Measurements from ENCODE around the gene CBX5. TPM values are rescaled to one million over a fixed set of nuclear protein-coding genes. Genes with fewer than 3 reads are reported as not detected.

CBX5 gene
- polyA plus RNA-seq, 1 donor = 41.4 TPM

GRCh38 chr12:54306925-54307741 is 27.2 kb upstream of the CBX5 start:
- H3K27ac ChIP-seq (ENCODE audit: low read length) = no peak overlapping the region

DNA sequence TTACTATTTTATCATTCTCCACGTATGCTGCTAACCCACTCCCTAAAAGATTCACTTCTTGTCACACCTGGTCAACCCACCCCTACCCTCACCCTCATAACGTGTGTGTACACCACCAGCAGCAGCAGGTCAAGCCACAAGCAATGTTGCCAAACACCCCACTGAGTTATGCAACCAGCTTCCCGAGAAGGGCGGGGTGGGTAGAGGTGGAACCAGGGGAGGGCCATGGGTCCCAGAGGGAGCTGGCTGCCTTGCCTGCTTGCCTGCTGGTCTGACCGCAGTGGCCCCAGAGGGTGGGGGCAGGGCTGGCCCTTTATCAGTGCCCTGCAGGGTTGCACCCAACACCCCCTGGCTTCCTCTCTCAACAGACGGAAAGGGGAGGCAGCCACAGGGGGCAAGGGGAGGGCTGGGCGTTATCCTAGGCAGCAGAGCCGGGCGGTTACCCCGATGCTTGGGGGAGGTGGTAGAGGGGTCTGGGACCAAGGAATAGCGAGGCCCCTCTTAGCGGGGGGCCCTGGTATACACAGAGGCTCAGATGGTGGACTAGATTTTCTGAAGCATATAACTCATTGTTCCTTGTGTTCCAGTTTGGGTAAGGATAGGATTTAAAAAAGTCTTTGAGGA is 24.4 kb upstream of the CBX5 start:
- H3K27me3 ChIP-seq (ENCODE audit: control insufficient read depth, insufficient read depth, low read length) = peaks cover 17% of the 10 kb centered on the region
- no peaks in the 10 kb centered on the region for H3K36me3 ChIP-seq (ENCODE audit: control insufficient read depth, insufficient read depth, low read length)
- H3K27ac ChIP-seq (ENCODE audit: low read length) = no peak overlapping the region
- no peak overlapping the region for H3K4me3 ChIP-seq (ENCODE audit: low read length)
- no peaks in the 10 kb centered on the region for H3K9me3 ChIP-seq (ENCODE audit: control insufficient read depth, low read depth, low read length)
- peak; percentile 78 to 85 for DNase-seq
- WGBS (ENCODE audit: insufficient coverage, low lambda C conversion rate) = no CpG with 5 or more reads among the region's 12 CpGs
- peaks cover 23% of the 10 kb centered on the region for H3K4me1 ChIP-seq (ENCODE audit: control insufficient read depth, insufficient read depth, low read length)

More at GRCh38 chr12:54306925-54307741, 27.2 kb upstream of the CBX5 start:
- no peak overlapping the region for H3K4me3 ChIP-seq (ENCODE audit: low read length)
- DNase-seq = peak; percentile 94 to 96
- no peaks in the 10 kb centered on the region for H3K27me3 ChIP-seq (ENCODE audit: control insufficient read depth, insufficient read depth, low read length)
- H3K4me1 ChIP-seq (ENCODE audit: control insufficient read depth, insufficient read depth, low read length) = peaks cover 9% of the 10 kb centered on the region
- no CpG with 5 or more reads among the region's 8 CpGs for WGBS (ENCODE audit: insufficient coverage, low lambda C conversion rate)
- no peaks in the 10 kb centered on the region for H3K36me3 ChIP-seq (ENCODE audit: control insufficient read depth, insufficient read depth, low read length)
- H3K9me3 ChIP-seq (ENCODE audit: control insufficient read depth, low read depth, low read length) = no peaks in the 10 kb centered on the region

DNA sequence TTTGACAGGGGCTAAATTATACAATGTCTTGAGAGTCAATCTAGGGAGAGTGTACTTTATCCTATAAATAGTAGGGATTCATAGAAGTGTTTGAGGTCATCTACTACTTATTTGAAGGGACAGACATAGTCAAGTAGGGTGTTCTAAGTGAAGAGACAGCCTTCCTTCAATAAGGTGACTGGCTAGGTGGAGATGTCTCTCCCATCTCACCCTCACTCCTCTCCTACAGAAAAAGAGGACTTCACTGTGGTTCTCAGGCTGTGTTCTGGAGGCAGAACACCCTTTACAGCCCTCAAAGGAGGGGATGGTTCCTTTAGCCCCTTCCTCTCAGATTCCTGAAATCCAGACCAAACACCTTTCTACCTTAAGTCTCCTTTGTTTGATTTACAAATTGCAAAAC is 23.7 kb upstream of the CBX5 start:
- H3K27ac ChIP-seq (ENCODE audit: low read length) = no peak overlapping the region
- H3K9me3 ChIP-seq (ENCODE audit: control insufficient read depth, low read depth, low read length) = no peaks in the 10 kb centered on the region
- H3K4me1 ChIP-seq (ENCODE audit: control insufficient read depth, insufficient read depth, low read length) = peaks cover 23% of the 10 kb centered on the region
- no peak for DNase-seq
- H3K4me3 ChIP-seq (ENCODE audit: low read length) = no peak overlapping the region
- peaks cover 20% of the 10 kb centered on the region for H3K27me3 ChIP-seq (ENCODE audit: control insufficient read depth, insufficient read depth, low read length)
- no peaks in the 10 kb centered on the region for H3K36me3 ChIP-seq (ENCODE audit: control insufficient read depth, insufficient read depth, low read length)

GRCh38 chr12:54301428-54302048 is 21.6 kb upstream of the CBX5 start:
- peaks cover 25% of the 10 kb centered on the region for H3K4me1 ChIP-seq (ENCODE audit: control insufficient read depth, insufficient read depth, low read length)
- no peaks in the 10 kb centered on the region for H3K9me3 ChIP-seq (ENCODE audit: control insufficient read depth, low read depth, low read length)
- no peak overlapping the region for H3K27ac ChIP-seq (ENCODE audit: low read length)
- peak in 1 of 2 donors; percentile 9 for DNase-seq
- H3K4me3 ChIP-seq (ENCODE audit: low read length) = no peak overlapping the region
- no CpG with 5 or more reads among the region's 1 CpG for whole genome bisulfite sequencing (ENCODE audit: insufficient coverage, low lambda C conversion rate)
- H3K27me3 ChIP-seq (ENCODE audit: control insufficient read depth, insufficient read depth, low read length) = peaks cover 20% of the 10 kb centered on the region
- H3K36me3 ChIP-seq (ENCODE audit: control insufficient read depth, insufficient read depth, low read length) = no peaks in the 10 kb centered on the region

DNA sequence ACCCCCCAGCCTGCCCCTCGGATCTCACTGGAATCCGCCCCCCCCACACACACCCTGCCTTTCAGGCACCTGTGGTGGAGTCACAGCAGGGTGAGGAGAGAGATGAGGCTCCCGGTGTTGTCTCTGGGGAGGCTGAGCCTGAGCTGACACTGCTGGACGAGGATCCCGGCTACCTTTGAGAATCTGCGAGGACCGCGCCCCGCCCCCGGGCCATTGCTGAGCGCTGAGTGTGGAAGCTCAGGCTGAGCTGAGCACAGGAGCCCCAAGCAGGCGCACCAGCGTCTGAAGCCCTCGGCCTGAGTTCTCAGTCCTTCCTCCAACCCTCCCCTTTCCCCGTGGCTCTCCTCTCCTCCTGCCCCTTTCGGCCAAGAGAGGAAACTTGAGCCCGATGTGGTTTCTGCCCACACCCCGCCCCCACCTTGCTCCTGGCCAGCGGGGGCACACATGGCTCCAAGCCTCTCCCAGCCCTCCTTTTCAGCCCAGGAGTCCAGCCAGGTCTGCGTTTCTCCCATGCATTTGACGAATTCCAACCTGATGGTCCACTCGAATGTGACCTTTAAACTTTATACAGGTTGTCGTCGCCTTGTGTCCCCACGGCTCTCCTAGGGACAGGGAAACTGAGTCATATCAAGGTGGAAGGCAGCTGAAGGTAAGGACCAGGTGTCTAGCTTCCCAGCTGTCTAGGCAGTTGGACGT is 21.0 kb upstream of the CBX5 start, which contains the start of gene NFE2:
TSS of gene NFE2 (minus strand) at position 284 of the 696 bp plus-strand sequence. CDS start 5,767 bp downstream, outside the sequence.
- H3K27me3 ChIP-seq (ENCODE audit: control insufficient read depth, insufficient read depth, low read length) = peaks cover 20% of the 10 kb centered on the region
- peak within 1 kb of the TSS; percentile 30 for H3K4me3 ChIP-seq (ENCODE audit: low read length)
- H3K9me3 ChIP-seq (ENCODE audit: control insufficient read depth, low read depth, low read length) = no peaks in the 10 kb centered on the region
- WGBS (ENCODE audit: insufficient coverage, low lambda C conversion rate) = 0% methylated on average over 1 of the region's 26 CpGs
- H3K4me1 ChIP-seq (ENCODE audit: control insufficient read depth, insufficient read depth, low read length) = peaks cover 31% of the 10 kb centered on the region
- peak; percentile 28 to 50 for DNase-seq
- no peaks in the 10 kb centered on the region for H3K36me3 ChIP-seq (ENCODE audit: control insufficient read depth, insufficient read depth, low read length)
- no peak within 1 kb of the TSS for H3K27ac ChIP-seq (ENCODE audit: low read length)

DNA sequence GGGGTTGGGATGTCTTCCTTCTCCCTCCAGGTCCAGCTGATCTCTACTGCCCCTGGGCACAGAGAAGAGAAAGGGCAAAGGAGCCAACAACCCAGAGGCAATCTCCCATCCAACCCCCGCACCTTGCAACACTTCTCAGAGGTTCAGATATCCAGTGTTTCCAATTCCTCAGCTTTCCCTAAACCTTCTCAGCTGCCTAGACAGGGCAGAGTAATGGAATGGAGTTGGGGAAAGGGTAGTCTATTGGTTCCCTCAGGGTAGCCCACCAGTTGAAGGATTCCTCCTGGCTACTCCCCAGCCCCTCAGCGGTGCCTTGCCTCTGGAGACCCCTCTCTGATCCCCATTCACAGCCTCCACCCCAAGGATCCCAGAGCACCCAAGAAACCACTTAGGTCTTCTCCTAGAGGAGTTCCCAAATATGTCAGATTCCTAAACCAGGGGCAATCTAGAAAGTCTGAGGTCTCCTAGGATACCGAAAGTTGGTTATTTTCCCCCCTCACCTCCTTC is 20.4 kb upstream of the CBX5 start:
- Histone ChIP-seq H3K36me3 (ENCODE audit: control insufficient read depth, insufficient read depth, low read length) (no peaks in the 10 kb centered on the region), H3K27ac (ENCODE audit: low read length) (no peak overlapping the region), H3K4me1 (ENCODE audit: control insufficient read depth, insufficient read depth, low read length) (peaks cover 35% of the 10 kb centered on the region), H3K9me3 (ENCODE audit: control insufficient read depth, low read depth, low read length) (no peaks in the 10 kb centered on the region), H3K4me3 (ENCODE audit: low read length) (peak overlapping the region; percentile 30), H3K27me3 (ENCODE audit: control insufficient read depth, insufficient read depth, low read length) (peaks cover 20% of the 10 kb centered on the region)
- DNase-seq = no peak
- WGBS (ENCODE audit: insufficient coverage, low lambda C conversion rate) = 17% methylated on average over 1 of the region's 3 CpGs

GRCh38 chr12:54299515-54300224 is 19.7 kb upstream of the CBX5 start:
- Histone ChIP-seq H3K27me3 (ENCODE audit: control insufficient read depth, insufficient read depth, low read length) (peaks cover 20% of the 10 kb centered on the region), H3K4me1 (ENCODE audit: control insufficient read depth, insufficient read depth, low read length) (peaks cover 41% of the 10 kb centered on the region), H3K27ac (ENCODE audit: low read length) (no peak overlapping the region), H3K4me3 (ENCODE audit: low read length) (no peak overlapping the region), H3K9me3 (ENCODE audit: control insufficient read depth, low read depth, low read length) (no peaks in the 10 kb centered on the region), H3K36me3 (ENCODE audit: control insufficient read depth, insufficient read depth, low read length) (no peaks in the 10 kb centered on the region)
- no peak for DNase-seq
- WGBS (ENCODE audit: insufficient coverage, low lambda C conversion rate) = 60% methylated on average over 2 of the region's 8 CpGs

DNA sequence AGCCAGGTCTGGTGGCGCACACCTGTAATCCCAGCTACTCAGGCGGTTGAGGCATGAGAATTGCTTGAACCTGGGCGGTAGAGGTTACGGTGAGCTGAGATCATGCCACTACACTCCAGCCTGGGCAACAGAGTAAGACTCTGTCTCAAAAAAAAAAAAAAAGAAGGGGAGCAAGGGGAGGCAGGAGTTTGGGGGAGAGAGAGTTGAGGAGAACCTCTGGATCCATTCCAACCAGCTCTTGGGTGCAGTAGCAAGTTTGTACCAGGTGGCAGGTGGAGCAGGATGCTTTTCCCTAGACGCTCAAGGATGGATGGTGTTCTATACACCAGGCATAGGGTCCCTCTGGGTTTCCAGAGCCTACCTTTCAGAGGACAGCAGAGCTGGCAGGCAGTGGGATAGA is 19.0 kb upstream of the CBX5 start:
- H3K36me3 ChIP-seq (ENCODE audit: control insufficient read depth, insufficient read depth, low read length) = no peaks in the 10 kb centered on the region
- peaks cover 43% of the 10 kb centered on the region for H3K4me1 ChIP-seq (ENCODE audit: control insufficient read depth, insufficient read depth, low read length)
- no peak overlapping the region for H3K27ac ChIP-seq (ENCODE audit: low read length)
- H3K9me3 ChIP-seq (ENCODE audit: control insufficient read depth, low read depth, low read length) = no peaks in the 10 kb centered on the region
- DNase-seq = no peak
- WGBS (ENCODE audit: insufficient coverage, low lambda C conversion rate) = no CpG with 5 or more reads among the region's 5 CpGs
- H3K4me3 ChIP-seq (ENCODE audit: low read length) = no peak overlapping the region
- H3K27me3 ChIP-seq (ENCODE audit: control insufficient read depth, insufficient read depth, low read length) = peaks cover 20% of the 10 kb centered on the region

DNA sequence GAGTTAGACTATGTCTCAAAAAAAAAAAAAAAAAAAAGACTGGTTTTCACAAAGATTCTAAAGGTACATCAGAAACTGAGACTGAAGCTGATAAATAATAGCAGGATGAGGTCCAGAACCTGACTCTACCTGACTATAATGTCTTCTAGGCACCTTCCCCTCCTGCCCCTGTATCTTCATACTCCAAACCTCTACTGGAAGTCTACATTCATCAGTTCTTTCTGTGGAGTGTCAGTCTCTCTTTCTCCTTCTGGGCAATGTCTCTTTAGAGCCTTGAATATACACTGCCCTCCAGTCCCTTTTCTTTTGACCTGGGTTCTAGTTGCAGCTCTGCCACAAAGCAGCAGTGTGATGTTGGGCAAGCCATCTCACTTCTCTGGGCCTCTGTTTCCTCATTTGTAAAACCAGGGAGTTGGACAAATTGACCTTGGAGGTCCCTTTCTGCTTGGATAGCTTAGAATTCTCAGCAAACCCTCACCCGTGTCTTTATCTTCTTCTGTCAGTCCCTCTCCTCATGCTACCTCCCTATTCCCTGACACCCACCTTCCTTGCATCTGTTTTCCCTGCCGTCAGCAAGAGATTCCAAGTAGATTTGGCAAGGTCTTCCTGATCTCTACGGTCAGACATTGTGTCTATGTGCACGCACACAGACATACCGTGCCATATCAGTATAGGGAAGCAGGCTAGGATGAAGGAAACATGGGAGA is 16.6 kb upstream of the CBX5 start:
- peaks cover 43% of the 10 kb centered on the region for H3K4me1 ChIP-seq (ENCODE audit: control insufficient read depth, insufficient read depth, low read length)
- WGBS (ENCODE audit: insufficient coverage, low lambda C conversion rate) = no CpG with 5 or more reads among the region's 5 CpGs
- no peak for DNase-seq

More for the DNA sequence above, 16.6 kb upstream of the CBX5 start:
- no peaks in the 10 kb centered on the region for H3K36me3 ChIP-seq (ENCODE audit: control insufficient read depth, insufficient read depth, low read length)
- peaks cover 20% of the 10 kb centered on the region for H3K27me3 ChIP-seq (ENCODE audit: control insufficient read depth, insufficient read depth, low read length)
- no peaks in the 10 kb centered on the region for H3K9me3 ChIP-seq (ENCODE audit: control insufficient read depth, low read depth, low read length)
- peak overlapping the region; percentile 32 for H3K27ac ChIP-seq (ENCODE audit: low read length)
- H3K4me3 ChIP-seq (ENCODE audit: low read length) = no peak overlapping the region
